ENCODE data around the gene NEK10. TPM values are rescaled to one million over a fixed set of nuclear protein-coding genes. Genes with fewer than 3 reads are reported as not detected.

Gene NEK10
- total and polyA plus RNA-seq, 2 donors (not counting 3 experiments of a cell fraction or from before 2014, with no cell fraction given), result 0.32 to 5.0 TPM

DNA sequence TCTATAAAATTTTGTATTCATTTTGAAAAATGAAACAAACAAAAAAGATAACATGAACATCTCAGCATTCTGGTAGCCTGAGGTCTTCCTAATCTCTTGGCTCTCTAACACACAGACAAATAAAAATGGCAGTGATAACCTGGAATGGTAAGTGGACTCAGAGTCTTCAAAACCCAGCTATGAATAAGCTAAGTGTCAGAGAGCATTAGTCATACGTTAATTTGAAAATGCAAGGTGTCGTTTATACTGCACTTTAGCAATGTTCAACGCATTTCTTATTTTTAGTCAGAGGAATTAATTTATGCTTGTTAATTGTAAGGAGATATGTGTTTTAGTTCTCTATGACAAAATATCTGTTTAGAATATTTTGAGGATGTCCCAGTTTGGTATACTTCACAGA is 294.3 kb downstream of the NEK10 start:
- Histone ChIP-seq H3K27ac (ENCODE audit: insufficient read depth, low read depth, low read length) (no peak overlapping the region), H3K4me2 (ENCODE audit: insufficient read depth, low read length) (no peak overlapping the region), H3K4me1 (ENCODE audit: control insufficient read depth, extremely low read depth, insufficient read depth, low read length) (no peaks in the 10 kb centered on the region), H3K4me3 (replicated peaks in 1 of 3; ENCODE audit: insufficient read depth in 1 of 3, low read depth in 1 of 3, low read length in 3 of 3) (no peak overlapping the region), H3K9me3 (replicated peaks; ENCODE audit: control insufficient read depth, insufficient read depth, low read length) (no peaks in the 10 kb centered on the region), H3K79me2 (ENCODE audit: control insufficient read depth, insufficient read depth, low read length) (no peaks in the 10 kb centered on the region), H3K27me3 (ENCODE audit: control insufficient read depth in 2 of 2, insufficient read depth in 2 of 2, low read length in 2 of 2) (no peaks in the 10 kb centered on the region), H3K9me1 (replicated peaks; ENCODE audit: control insufficient read depth, extremely low read depth, insufficient read depth, low read length) (no peaks in the 10 kb centered on the region), H3K9ac (replicated peaks; ENCODE audit: extremely low read depth, insufficient read depth, low read length) (no peak overlapping the region), H2AFZ (ENCODE audit: low read depth, low read length) (no peak overlapping the region), H4K20me1 (replicated peaks; ENCODE audit: control insufficient read depth, extremely low read depth, insufficient read depth, low read length) (no peaks in the 10 kb centered on the region), H3K36me3 (ENCODE audit: control insufficient read depth in 2 of 2, extremely low read depth in 1 of 2, insufficient read depth in 2 of 2, low read length in 2 of 2) (no peaks in the 10 kb centered on the region)
- no TSS peak for BruUV-seq (replicated peaks)
- ChIA-PET CTCF (no interaction called here), POLR2A (no interaction called here)
- FAIRE-seq, result no peak
- TF ChIP-seq, protein P1, sequence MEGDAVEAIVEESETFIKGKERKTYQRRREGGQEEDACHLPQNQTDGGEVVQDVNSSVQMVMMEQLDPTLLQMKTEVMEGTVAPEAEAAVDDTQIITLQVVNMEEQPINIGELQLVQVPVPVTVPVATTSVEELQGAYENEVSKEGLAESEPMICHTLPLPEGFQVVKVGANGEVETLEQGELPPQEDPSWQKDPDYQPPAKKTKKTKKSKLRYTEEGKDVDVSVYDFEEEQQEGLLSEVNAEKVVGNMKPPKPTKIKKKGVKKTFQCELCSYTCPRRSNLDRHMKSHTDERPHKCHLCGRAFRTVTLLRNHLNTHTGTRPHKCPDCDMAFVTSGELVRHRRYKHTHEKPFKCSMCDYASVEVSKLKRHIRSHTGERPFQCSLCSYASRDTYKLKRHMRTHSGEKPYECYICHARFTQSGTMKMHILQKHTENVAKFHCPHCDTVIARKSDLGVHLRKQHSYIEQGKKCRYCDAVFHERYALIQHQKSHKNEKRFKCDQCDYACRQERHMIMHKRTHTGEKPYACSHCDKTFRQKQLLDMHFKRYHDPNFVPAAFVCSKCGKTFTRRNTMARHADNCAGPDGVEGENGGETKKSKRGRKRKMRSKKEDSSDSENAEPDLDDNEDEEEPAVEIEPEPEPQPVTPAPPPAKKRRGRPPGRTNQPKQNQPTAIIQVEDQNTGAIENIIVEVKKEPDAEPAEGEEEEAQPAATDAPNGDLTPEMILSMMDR (IDR thresholded peaks at IDR 0.05; ENCODE audit: extremely low read depth in 1 of 2, insufficient read depth in 1 of 2, low read depth in 1 of 2, low read length in 2 of 2), result no peak
- no peak for TF ChIP-seq MYC (IDR thresholded peaks at IDR 0.05; ENCODE audit: low read depth, low read length)
- TF ChIP-seq FOS (IDR thresholded peaks at IDR 0.05; ENCODE audit: borderline replicate concordance, insufficient read depth, low read length), result no peak
- TF ChIP-seq, protein P2, sequence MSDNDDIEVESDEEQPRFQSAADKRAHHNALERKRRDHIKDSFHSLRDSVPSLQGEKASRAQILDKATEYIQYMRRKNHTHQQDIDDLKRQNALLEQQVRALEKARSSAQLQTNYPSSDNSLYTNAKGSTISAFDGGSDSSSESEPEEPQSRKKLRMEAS (IDR thresholded peaks at IDR 0.05; ENCODE audit: insufficient read depth, insufficient read length), result no peak
- no peak for TF ChIP-seq POLR2AphosphoS5 (IDR thresholded peaks at IDR 0.05; ENCODE audit: insufficient read depth, low read depth, low read length)
- TF ChIP-seq EZH2 (IDR thresholded peaks at IDR 0.05; ENCODE audit: borderline replicate concordance, low read depth, low read length, severe bottlenecking), result no peak
- no peak for TF ChIP-seq GATA2 (IDR thresholded peaks at IDR 0.05; ENCODE audit: insufficient read depth, insufficient read length, low read depth, low read length)
- TF ChIP-seq JUN (IDR thresholded peaks at IDR 0.05; ENCODE audit: borderline replicate concordance, insufficient read depth, insufficient read length, low read depth), result no peak
- no peak for TF ChIP-seq POLR2A (IDR thresholded peaks at IDR 0.05; ENCODE audit: low read depth, low read length)
- intact Hi-C loops (cut with micrococcal nuclease) (no loop called here), dilution Hi-C loops (cut with MboI; ENCODE audit: extremely low pct_ligation_motif_present, low sequenced_read_pairs) (no loop called here)
- no peak for DNase-seq (ENCODE audit: low read depth, low spot score)
